H9 (cell line): ENCODE results near the gene TTC9C. TPM values are rescaled to one million over a fixed set of nuclear protein-coding genes. Genes with fewer than 3 reads are reported as not detected.

Experiments used
- DNase-seq: peaks from one replicate; pipeline ENCODE4 v3.0.0-alpha.2; 2017
- H2AFZ ChIP-seq: one replicate; pipeline ENCODE4 v1.6.1; 2013; ENCODE audit warnings: mild to moderate bottlenecking, low read length, control low read depth, moderate library complexity
- H2AK5ac ChIP-seq: 2 replicates; pipeline ENCODE4 v1.6.1; 2013; ENCODE audit warnings: low read length, control low read depth, mixed read lengths; ENCODE audit not compliant: insufficient read length
- H2BK120ac ChIP-seq: one replicate; pipeline ENCODE4 v1.6.1; 2013; ENCODE audit warnings: low read depth, mild to moderate bottlenecking, low read length, control low read depth, inconsistent platforms; ENCODE audit not compliant: poor library complexity, severe bottlenecking
- H2BK12ac ChIP-seq: 2 replicates; pipeline ENCODE4 v1.6.1; 2013; ENCODE audit warnings: low read length, control low read depth, mixed read lengths, low read depth; ENCODE audit not compliant: insufficient read length
- H2BK15ac ChIP-seq: 2 replicates; pipeline ENCODE4 v1.6.1; 2013; ENCODE audit warnings: low read depth, low read length, control low read depth
- H2BK20ac ChIP-seq: one replicate; pipeline ENCODE4 v1.6.1; 2013; ENCODE audit warnings: low read depth, mild to moderate bottlenecking, low read length, control low read depth, inconsistent platforms; ENCODE audit not compliant: poor library complexity, severe bottlenecking
- H2BK5ac ChIP-seq: 2 replicates; pipeline ENCODE4 v1.6.1; 2013; ENCODE audit warnings: low read length, control low read depth, mixed read lengths; ENCODE audit not compliant: insufficient read length
- H3K14ac ChIP-seq: 2 replicates; pipeline ENCODE4 v1.6.1; 2013; ENCODE audit warnings: low read length, control low read depth; ENCODE audit not compliant: insufficient read depth
- H3K18ac ChIP-seq: 2 replicates; pipeline ENCODE4 v1.6.1; 2013; ENCODE audit warnings: low read depth, mild to moderate bottlenecking, mixed read lengths, low read length, control low read depth; ENCODE audit not compliant: insufficient read length
- H3K23ac ChIP-seq: 2 replicates; pipeline ENCODE4 v1.6.1; 2013; ENCODE audit warnings: low read length, control low read depth, mixed read lengths, low read depth; ENCODE audit not compliant: insufficient read length
- H3K23me2 ChIP-seq: 2 replicates; pipeline ENCODE4 v1.6.1; 2013; ENCODE audit warnings: low read depth, mild to moderate bottlenecking, mixed read lengths, low read length, control low read depth; ENCODE audit not compliant: insufficient read length, poor library complexity, severe bottlenecking
- H3K27ac ChIP-seq: 2 replicates; pipeline ENCODE4 v1.5.1; 2013; ENCODE audit warnings: low read length, control low read depth, mixed read lengths, low read depth; ENCODE audit not compliant: insufficient read length
- H3K27me3 ChIP-seq: 2 replicates; pipeline ENCODE4 v1.6.1; 2013; ENCODE audit warnings: low read length, control low read depth, inconsistent platforms; ENCODE audit not compliant: insufficient read depth
- H3K4ac ChIP-seq: 2 replicates; pipeline ENCODE4 v1.6.1; 2013; ENCODE audit warnings: low read depth, mild to moderate bottlenecking, control low read depth, inconsistent platforms, low read length, moderate library complexity
- H3K4me1 ChIP-seq: 2 replicates; pipeline ENCODE4 v1.6.1; 2013; ENCODE audit warnings: low read length, control low read depth, inconsistent platforms; ENCODE audit not compliant: insufficient read depth
- H3K4me2 ChIP-seq: 2 replicates; pipeline ENCODE4 v1.6.1; 2013; ENCODE audit warnings: low read length, control low read depth, mixed read lengths; ENCODE audit not compliant: insufficient read length, insufficient read depth
- H3K56ac ChIP-seq: 2 replicates; pipeline ENCODE4 v1.6.1; 2013; ENCODE audit warnings: low read depth, mild to moderate bottlenecking, mixed read lengths, low read length, control low read depth; ENCODE audit not compliant: insufficient read length
- H3K79me1 ChIP-seq: 2 replicates; pipeline ENCODE4 v1.6.1; 2013; ENCODE audit warnings: low read depth, mild to moderate bottlenecking, moderate library complexity, low read length, control low read depth, inconsistent platforms; ENCODE audit not compliant: insufficient read depth, poor library complexity, severe bottlenecking
- H3K79me2 ChIP-seq: 2 replicates; pipeline ENCODE4 v1.6.1; 2013; ENCODE audit warnings: low read length, control low read depth, inconsistent platforms; ENCODE audit not compliant: insufficient read depth
- H3K9ac ChIP-seq: 2 replicates; pipeline ENCODE4 v1.6.1; 2013; ENCODE audit warnings: low read length, control low read depth, mixed read lengths; ENCODE audit not compliant: insufficient read length; ENCODE audit errors: extremely low read depth
- H3K9me3 ChIP-seq: one replicate; pipeline ENCODE4 v1.6.1; 2013; ENCODE audit warnings: low read depth, low read length, inconsistent platforms; ENCODE audit not compliant: control insufficient read depth
- H3T11ph ChIP-seq: one replicate; pipeline ENCODE4 v1.6.1; 2013; ENCODE audit warnings: mild to moderate bottlenecking, low read length, control low read depth, inconsistent platforms
- H4K20me1 ChIP-seq: one replicate; pipeline ENCODE4 v1.6.1; 2013; ENCODE audit not compliant: control insufficient read depth, insufficient read length, insufficient read depth
- H4K5ac ChIP-seq: 2 replicates; pipeline ENCODE4 v1.6.1; 2013; ENCODE audit warnings: low read depth, mild to moderate bottlenecking, mixed read lengths, low read length, control low read depth; ENCODE audit not compliant: insufficient read length
- H4K8ac ChIP-seq: replicated peaks from 2 replicates; pipeline ENCODE4 v1.6.1; 2013; ENCODE audit warnings: low read length, control low read depth, mixed read lengths, low read depth; ENCODE audit not compliant: insufficient read length
- H4K91ac ChIP-seq: 2 replicates; pipeline ENCODE4 v1.6.1; 2013; ENCODE audit warnings: low read depth, mild to moderate bottlenecking, moderate library complexity, mixed read lengths, low read length, control low read depth; ENCODE audit not compliant: insufficient read length
- H3K27ac Mint-ChIP-seq, 3 experiments: 2 replicates in 2 of 3; 3 replicates in 1 of 3; pipeline ENCODE4 v1.8.0; 2020 to 2021; ENCODE audit warnings: mixed read lengths in 3 of 3, mild to moderate bottlenecking in 1 of 3, moderate library complexity in 1 of 3
- H3K27me3 Mint-ChIP-seq: 2 replicates; pipeline ENCODE4 v1.8.0; 2021; ENCODE audit warnings: low read depth, mild to moderate bottlenecking, moderate library complexity, mixed read lengths
- H3K36me3 Mint-ChIP-seq, 3 experiments: 2 replicates in 2 of 3; 3 replicates in 1 of 3; pipeline ENCODE4 v1.8.0; 2020 to 2021; ENCODE audit warnings: low read depth in 3 of 3, mixed read lengths in 3 of 3; ENCODE audit not compliant: insufficient read depth in 1 of 3
- H3K4me1 Mint-ChIP-seq, 2 experiments: 2 replicates each; pipeline ENCODE4 v1.8.0; 2020; ENCODE audit warnings: mixed read lengths in 2 of 2
- H3K4me3 Mint-ChIP-seq, 2 experiments: 2 replicates in 1 of 2; 3 replicates in 1 of 2; pipeline ENCODE4 v1.8.0; 2020 to 2021; ENCODE audit warnings: mild to moderate bottlenecking in 2 of 2, mixed read lengths in 2 of 2, moderate library complexity in 1 of 2
- H3K9me3 Mint-ChIP-seq, 2 experiments: 2 replicates in 1 of 2; 3 replicates in 1 of 2; pipeline ENCODE4 v1.8.0; 2020; ENCODE audit warnings: mild to moderate bottlenecking in 2 of 2, mixed read lengths in 2 of 2, moderate library complexity in 1 of 2
- WGBS: extraction: QIAGEN DNeasy Blood & Tissue Kit; methylation state at CpG from one replicate; pipeline ENCODE4 v1.1.7; 2013; ENCODE audit warnings: missing lambda C conversion rate, low lambda C conversion rate, mixed read lengths; ENCODE audit not compliant: insufficient read length; ENCODE audit errors: extremely low coverage; 5-methylcytosine and 5-hydroxymethylcytosine counted together
- total RNA-seq: library from RNA; stranded (reverse); gene quantifications from 2 replicates; pipeline ENCODE4 v1.2.1, GENCODE V29; 2021
- TF ChIP-seq, protein P1 (sequence below): fragments of 200-600 bp; sonication (generic); conservative IDR thresholded peaks from 3 replicates; pipeline ENCODE4 v1.8.0; 2021; ENCODE audit warnings: antibody characterized with exemption, mild to moderate bottlenecking

Gene TTC9C
- total RNA-seq, 1 experiment from 2014 or later = 33.4 TPM

DNA sequence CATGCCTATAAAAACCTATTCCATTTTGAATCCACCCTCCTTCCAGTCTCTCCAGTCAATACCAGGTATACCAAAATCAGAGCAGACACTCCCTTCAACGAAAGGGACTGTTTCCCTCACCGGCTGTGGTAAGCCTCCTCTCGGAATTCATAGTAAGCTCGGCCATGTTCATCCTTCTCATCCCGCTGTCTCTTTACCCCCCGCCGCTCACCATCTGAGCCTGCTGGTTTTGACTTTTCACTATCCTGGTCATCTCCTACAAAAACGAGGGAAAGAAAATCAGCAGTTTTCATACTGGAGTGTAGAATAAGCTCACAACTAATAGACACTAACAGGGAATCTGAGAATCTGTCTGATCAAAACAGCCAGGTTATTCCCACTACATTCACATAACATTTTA lies 4.1 kb upstream of the TTC9C start:
- Histone ChIP-seq H3K4me2 (no peak overlapping the region), H4K20me1 (no peaks in the 10 kb centered on the region), H3T11ph (no peak overlapping the region)

More for the DNA sequence above, 4.1 kb upstream of the TTC9C start:
- no peak overlapping the region for H3K4ac ChIP-seq
- no peak overlapping the region for H2BK5ac ChIP-seq
- TF ChIP-seq, protein P1, sequence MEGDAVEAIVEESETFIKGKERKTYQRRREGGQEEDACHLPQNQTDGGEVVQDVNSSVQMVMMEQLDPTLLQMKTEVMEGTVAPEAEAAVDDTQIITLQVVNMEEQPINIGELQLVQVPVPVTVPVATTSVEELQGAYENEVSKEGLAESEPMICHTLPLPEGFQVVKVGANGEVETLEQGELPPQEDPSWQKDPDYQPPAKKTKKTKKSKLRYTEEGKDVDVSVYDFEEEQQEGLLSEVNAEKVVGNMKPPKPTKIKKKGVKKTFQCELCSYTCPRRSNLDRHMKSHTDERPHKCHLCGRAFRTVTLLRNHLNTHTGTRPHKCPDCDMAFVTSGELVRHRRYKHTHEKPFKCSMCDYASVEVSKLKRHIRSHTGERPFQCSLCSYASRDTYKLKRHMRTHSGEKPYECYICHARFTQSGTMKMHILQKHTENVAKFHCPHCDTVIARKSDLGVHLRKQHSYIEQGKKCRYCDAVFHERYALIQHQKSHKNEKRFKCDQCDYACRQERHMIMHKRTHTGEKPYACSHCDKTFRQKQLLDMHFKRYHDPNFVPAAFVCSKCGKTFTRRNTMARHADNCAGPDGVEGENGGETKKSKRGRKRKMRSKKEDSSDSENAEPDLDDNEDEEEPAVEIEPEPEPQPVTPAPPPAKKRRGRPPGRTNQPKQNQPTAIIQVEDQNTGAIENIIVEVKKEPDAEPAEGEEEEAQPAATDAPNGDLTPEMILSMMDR = no peak
- H3K23ac ChIP-seq = no peak overlapping the region
- H2AK5ac ChIP-seq = no peak overlapping the region
- Mint-ChIP-seq H3K27ac (peak overlapping the region in 1 of 3 experiments; percentile 71; a peak in 2 of 7 replicates), H3K27me3 (no peaks in the 10 kb centered on the region), H3K9me3 (no peaks in the 10 kb centered on the region), H3K4me1 (peaks cover 20 to 23% of the 10 kb centered on the region in 2 experiments), H3K4me3 (peak overlapping the region; percentile 89 to 95), H3K36me3 (peaks cover 49 to 65% (median 64%) of the 10 kb centered on the region in 3 experiments)
- no peak overlapping the region for H3K56ac ChIP-seq
- no peak overlapping the region for H2BK12ac ChIP-seq
- H2BK20ac ChIP-seq = no peak overlapping the region
- H3K79me2 ChIP-seq = peaks cover 28% of the 10 kb centered on the region
- H2BK15ac ChIP-seq = no peak overlapping the region
- no peak overlapping the region for H2AFZ ChIP-seq
- H4K91ac ChIP-seq = no peak overlapping the region
- H3K18ac ChIP-seq = no peak overlapping the region
- no peak overlapping the region for H4K8ac ChIP-seq
- DNase-seq = no peak
- no peaks in the 10 kb centered on the region for H3K4me1 ChIP-seq
- H3K23me2 ChIP-seq = peaks cover 25% of the 10 kb centered on the region
- no peaks in the 10 kb centered on the region for H3K27me3 ChIP-seq
- no CpG with 5 or more reads among the region's 8 CpGs for WGBS
- H2BK120ac ChIP-seq = no peak overlapping the region
- H3K14ac ChIP-seq = no peak overlapping the region
- H4K5ac ChIP-seq = no peak overlapping the region
- peaks cover 6% of the 10 kb centered on the region for H3K79me1 ChIP-seq
- H3K27ac ChIP-seq = no peak overlapping the region
- H3K9me3 ChIP-seq = no peaks in the 10 kb centered on the region
- no peak overlapping the region for H3K9ac ChIP-seq
